ENCODE data around the gene ECM1. TPM values are rescaled to one million over a fixed set of nuclear protein-coding genes. Genes with fewer than 3 reads are reported as not detected.

Gene ECM1
- total and polyA plus RNA-seq, 2 donors (not counting 3 experiments of a cell fraction or from before 2014, with no cell fraction given): 7.2 to 16.6 TPM

GRCh38 chr1:150553392-150554085, 45.6 kb downstream of the ECM1 start:
- POLR2A ChIA-PET: no interaction called here
- intact Hi-C loops (cut with micrococcal nuclease): no loop called here

DNA sequence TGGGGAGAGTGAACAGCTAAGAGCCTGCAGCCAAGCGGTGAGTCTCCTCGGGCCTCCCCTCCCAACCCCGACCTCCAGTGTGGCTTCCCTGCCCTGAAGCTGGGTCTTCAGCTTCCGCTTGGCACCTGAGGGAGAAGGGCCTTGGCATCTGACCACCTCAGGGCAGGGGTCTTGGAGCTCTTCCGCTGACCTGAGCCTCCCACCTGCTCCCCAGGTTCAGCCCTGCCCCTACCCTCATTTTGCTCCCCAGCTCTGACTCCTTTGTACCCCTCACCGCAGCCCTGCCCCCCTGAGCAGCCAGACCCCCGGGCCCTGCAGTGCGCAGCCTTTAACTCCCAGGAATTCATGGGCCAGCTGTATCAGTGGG, 46.2 kb downstream of the ECM1 start:
- no peaks in the 10 kb centered on the region for H3K9me1 ChIP-seq (replicated peaks; ENCODE audit: control insufficient read depth, extremely low read depth, insufficient read depth, low read length)
- H4K20me1 ChIP-seq (replicated peaks; ENCODE audit: control insufficient read depth, extremely low read depth, insufficient read depth, low read length): no peaks in the 10 kb centered on the region
- no peak overlapping the region for H3K4me2 ChIP-seq (ENCODE audit: insufficient read depth, low read length)
- H3K9ac ChIP-seq (replicated peaks; ENCODE audit: extremely low read depth, insufficient read depth, low read length): no peak overlapping the region
- intact Hi-C loops (cut with micrococcal nuclease) (no loop called here), dilution Hi-C loops (cut with MboI; ENCODE audit: extremely low pct_ligation_motif_present, low sequenced_read_pairs) (no loop called here)
- FAIRE-seq: no peak
- DNase-seq (ENCODE audit: low read depth, low spot score): no peak
- H3K79me2 ChIP-seq (ENCODE audit: control insufficient read depth, insufficient read depth, low read length): peaks cover 2% of the 10 kb centered on the region
- no peaks in the 10 kb centered on the region for H3K27me3 ChIP-seq (ENCODE audit: control insufficient read depth in 2 of 2, insufficient read depth in 2 of 2, low read length in 2 of 2)
- BruUV-seq (replicated peaks): no TSS peak
- H3K4me3 ChIP-seq (replicated peaks in 1 of 3; ENCODE audit: insufficient read depth in 1 of 3, low read depth in 1 of 3, low read length in 3 of 3): no peak overlapping the region
- H3K27ac ChIP-seq (ENCODE audit: insufficient read depth, low read depth, low read length): no peak overlapping the region
- no peaks in the 10 kb centered on the region for H3K9me3 ChIP-seq (replicated peaks; ENCODE audit: control insufficient read depth, insufficient read depth, low read length)
- ChIA-PET CTCF (interaction anchor here (1.1 kb wide), 1 partner anchor 298 kb away, joined by 3 read pairs; no protein-coding TSS in a partner anchor), POLR2A (no interaction called here)
- H2AFZ ChIP-seq (ENCODE audit: low read depth, low read length): no peak overlapping the region
- peaks cover 25% of the 10 kb centered on the region for H3K4me1 ChIP-seq (ENCODE audit: control insufficient read depth, extremely low read depth, insufficient read depth, low read length)
- TF ChIP-seq GATA2 (IDR thresholded peaks at IDR 0.05; ENCODE audit: insufficient read depth, insufficient read length, low read depth, low read length) (no peak), FOS (IDR thresholded peaks at IDR 0.05; ENCODE audit: borderline replicate concordance, insufficient read depth, low read length) (no peak), POLR2AphosphoS5 (IDR thresholded peaks at IDR 0.05; ENCODE audit: insufficient read depth, low read depth, low read length) (no peak)
- H3K36me3 ChIP-seq (ENCODE audit: control insufficient read depth in 2 of 2, extremely low read depth in 1 of 2, insufficient read depth in 2 of 2, low read length in 2 of 2): peaks cover 0 to 4% of the 10 kb centered on the region in 2 experiments

More at GRCh38 chr1:150553392-150554085, 45.6 kb downstream of the ECM1 start:
- H3K4me2 ChIP-seq (ENCODE audit: insufficient read depth, low read length): no peak overlapping the region
- H3K4me3 ChIP-seq (replicated peaks in 1 of 3; ENCODE audit: insufficient read depth in 1 of 3, low read depth in 1 of 3, low read length in 3 of 3): no peak overlapping the region
- BruUV-seq (replicated peaks): no TSS peak
- DNase-seq (ENCODE audit: low read depth, low spot score): no peak
- no peaks in the 10 kb centered on the region for H3K9me3 ChIP-seq (replicated peaks; ENCODE audit: control insufficient read depth, insufficient read depth, low read length)
- H3K4me1 ChIP-seq (ENCODE audit: control insufficient read depth, extremely low read depth, insufficient read depth, low read length): peaks cover 23% of the 10 kb centered on the region
- peak; percentile 19 for TF ChIP-seq POLR2A (IDR thresholded peaks at IDR 0.05; ENCODE audit: low read depth, low read length)
- no peak for TF ChIP-seq MYC (IDR thresholded peaks at IDR 0.05; ENCODE audit: low read depth, low read length)
- TF ChIP-seq POLR2AphosphoS5 (IDR thresholded peaks at IDR 0.05; ENCODE audit: insufficient read depth, low read depth, low read length): no peak
- H3K27ac ChIP-seq (ENCODE audit: insufficient read depth, low read depth, low read length): no peak overlapping the region
- H3K79me2 ChIP-seq (ENCODE audit: control insufficient read depth, insufficient read depth, low read length): peaks cover 2% of the 10 kb centered on the region
- peaks cover 0 to 4% of the 10 kb centered on the region in 2 experiments for H3K36me3 ChIP-seq (ENCODE audit: control insufficient read depth in 2 of 2, extremely low read depth in 1 of 2, insufficient read depth in 2 of 2, low read length in 2 of 2)
- no peaks in the 10 kb centered on the region for H4K20me1 ChIP-seq (replicated peaks; ENCODE audit: control insufficient read depth, extremely low read depth, insufficient read depth, low read length)
- no peak for FAIRE-seq
- CTCF ChIA-PET: interaction anchor here (1.1 kb wide), 1 partner anchor 298 kb away, joined by 3 read pairs; no protein-coding TSS in a partner anchor
- dilution Hi-C loops (cut with MboI; ENCODE audit: extremely low pct_ligation_motif_present, low sequenced_read_pairs): no loop called here
- no peaks in the 10 kb centered on the region for H3K27me3 ChIP-seq (ENCODE audit: control insufficient read depth in 2 of 2, insufficient read depth in 2 of 2, low read length in 2 of 2)
- H3K9ac ChIP-seq (replicated peaks; ENCODE audit: extremely low read depth, insufficient read depth, low read length): no peak overlapping the region
- no peak overlapping the region for H2AFZ ChIP-seq (ENCODE audit: low read depth, low read length)
- H3K9me1 ChIP-seq (replicated peaks; ENCODE audit: control insufficient read depth, extremely low read depth, insufficient read depth, low read length): no peaks in the 10 kb centered on the region
